Measurements from ENCODE around the gene GALNT10.

DNA sequence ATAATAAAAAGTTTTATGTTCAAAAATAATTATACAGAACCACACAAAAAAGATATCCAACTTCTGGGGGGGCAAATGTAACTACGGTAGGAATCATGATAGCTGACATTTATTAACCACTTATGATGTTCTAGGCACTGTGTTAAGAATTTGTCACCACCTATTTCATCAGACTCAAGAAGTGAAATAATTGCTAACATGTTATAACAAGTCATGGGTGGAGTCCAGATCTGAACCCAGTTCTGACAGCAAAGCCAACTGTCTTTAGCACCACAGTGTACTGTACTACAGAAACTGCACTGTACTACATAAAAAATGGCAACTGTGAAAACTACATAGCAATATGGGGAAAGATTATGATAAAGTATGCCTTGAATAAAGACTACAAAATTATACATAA, 252.3 kb downstream of the GALNT10 start:
- TF ChIP-seq, protein P1, sequence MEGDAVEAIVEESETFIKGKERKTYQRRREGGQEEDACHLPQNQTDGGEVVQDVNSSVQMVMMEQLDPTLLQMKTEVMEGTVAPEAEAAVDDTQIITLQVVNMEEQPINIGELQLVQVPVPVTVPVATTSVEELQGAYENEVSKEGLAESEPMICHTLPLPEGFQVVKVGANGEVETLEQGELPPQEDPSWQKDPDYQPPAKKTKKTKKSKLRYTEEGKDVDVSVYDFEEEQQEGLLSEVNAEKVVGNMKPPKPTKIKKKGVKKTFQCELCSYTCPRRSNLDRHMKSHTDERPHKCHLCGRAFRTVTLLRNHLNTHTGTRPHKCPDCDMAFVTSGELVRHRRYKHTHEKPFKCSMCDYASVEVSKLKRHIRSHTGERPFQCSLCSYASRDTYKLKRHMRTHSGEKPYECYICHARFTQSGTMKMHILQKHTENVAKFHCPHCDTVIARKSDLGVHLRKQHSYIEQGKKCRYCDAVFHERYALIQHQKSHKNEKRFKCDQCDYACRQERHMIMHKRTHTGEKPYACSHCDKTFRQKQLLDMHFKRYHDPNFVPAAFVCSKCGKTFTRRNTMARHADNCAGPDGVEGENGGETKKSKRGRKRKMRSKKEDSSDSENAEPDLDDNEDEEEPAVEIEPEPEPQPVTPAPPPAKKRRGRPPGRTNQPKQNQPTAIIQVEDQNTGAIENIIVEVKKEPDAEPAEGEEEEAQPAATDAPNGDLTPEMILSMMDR (IDR thresholded peaks at IDR 0.05 in 2 of 3, conservative IDR thresholded peaks at IDR 0.05 in 1 of 3; ENCODE audit: control insufficient read depth in 2 of 3, extremely low read depth in 1 of 3, insufficient read depth in 1 of 3, low read depth in 3 of 3, low read length in 3 of 3), result no peak
- TF ChIP-seq RAD21 (IDR thresholded peaks at IDR 0.05; ENCODE audit: insufficient read depth, low read depth, low read length) (no peak), JUND (IDR thresholded peaks at IDR 0.05; ENCODE audit: low read depth, low read length) (no peak), PML (IDR thresholded peaks at IDR 0.05; ENCODE audit: low read length) (no peak), NR2F1 (conservative IDR thresholded peaks at IDR 0.05) (no peak), ATF7 (IDR thresholded peaks at IDR 0.05; ENCODE audit: low read depth) (no peak), CBFB (IDR thresholded peaks at IDR 0.05; ENCODE audit: low read depth) (no peak), CHD2 (IDR thresholded peaks at IDR 0.05; ENCODE audit: borderline replicate concordance, low read depth, low read length) (no peak), SMC3 (IDR thresholded peaks at IDR 0.05; ENCODE audit: borderline replicate concordance, low read length) (no peak), CBX5 (IDR thresholded peaks at IDR 0.05; ENCODE audit: low read depth) (no peak), MXI1 (IDR thresholded peaks at IDR 0.05; ENCODE audit: low read depth, low read length) (no peak), MEF2B (IDR thresholded peaks at IDR 0.05; ENCODE audit: partially characterized antibody, poor library complexity, severe bottlenecking) (no peak)
- TF ChIP-seq, protein P2, sequence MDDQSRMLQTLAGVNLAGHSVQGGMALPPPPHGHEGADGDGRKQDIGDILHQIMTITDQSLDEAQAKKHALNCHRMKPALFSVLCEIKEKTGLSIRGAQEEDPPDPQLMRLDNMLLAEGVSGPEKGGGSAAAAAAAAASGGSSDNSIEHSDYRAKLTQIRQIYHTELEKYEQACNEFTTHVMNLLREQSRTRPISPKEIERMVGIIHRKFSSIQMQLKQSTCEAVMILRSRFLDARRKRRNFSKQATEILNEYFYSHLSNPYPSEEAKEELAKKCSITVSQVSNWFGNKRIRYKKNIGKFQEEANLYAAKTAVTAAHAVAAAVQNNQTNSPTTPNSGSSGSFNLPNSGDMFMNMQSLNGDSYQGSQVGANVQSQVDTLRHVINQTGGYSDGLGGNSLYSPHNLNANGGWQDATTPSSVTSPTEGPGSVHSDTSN (IDR thresholded peaks at IDR 0.05; ENCODE audit: insufficient replicate concordance, low read depth, low read length), result no peak
